GM19397 (cell line): ENCODE data around the gene ALCAM.
"Not testable (repeated sequence)": the region's sequence is repeated elsewhere in the genome, so short reads cannot be mapped to it uniquely, and the experiment has no call there.

Source experiments
- ATAC-seq: cut with Tn5 transposase; IDR thresholded peaks from one replicate; pipeline ENCODE4 v1.9.1; 2021; ENCODE audit warnings: mild to moderate bottlenecking, moderate library complexity; ENCODE audit not compliant: unreplicated experiment

The ALCAM gene

GRCh38 chr3:105564546-105565288 lies 198.0 kb downstream of the ALCAM start:
- ATAC-seq, result no peak

DNA sequence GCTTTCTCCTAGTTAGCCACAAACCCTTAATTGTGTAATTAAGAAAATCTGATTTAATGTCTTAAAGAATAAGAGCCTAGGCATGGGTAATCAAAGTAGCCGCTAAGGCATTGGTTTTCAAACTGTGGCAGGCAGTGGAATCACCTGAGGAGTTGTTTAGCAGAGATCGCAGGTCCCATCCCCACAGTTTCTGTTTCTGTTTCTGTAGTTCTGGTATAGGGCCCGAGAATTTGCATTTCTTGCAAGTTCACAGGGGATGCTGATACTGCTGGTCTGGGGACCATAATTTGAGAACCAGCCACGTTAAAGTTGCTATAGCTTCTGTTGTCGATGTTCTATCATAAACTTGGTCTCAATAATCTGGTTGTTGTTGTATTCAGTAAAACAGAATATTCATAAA lies 204.3 kb downstream of the ALCAM start:
- ATAC-seq, result no peak

DNA sequence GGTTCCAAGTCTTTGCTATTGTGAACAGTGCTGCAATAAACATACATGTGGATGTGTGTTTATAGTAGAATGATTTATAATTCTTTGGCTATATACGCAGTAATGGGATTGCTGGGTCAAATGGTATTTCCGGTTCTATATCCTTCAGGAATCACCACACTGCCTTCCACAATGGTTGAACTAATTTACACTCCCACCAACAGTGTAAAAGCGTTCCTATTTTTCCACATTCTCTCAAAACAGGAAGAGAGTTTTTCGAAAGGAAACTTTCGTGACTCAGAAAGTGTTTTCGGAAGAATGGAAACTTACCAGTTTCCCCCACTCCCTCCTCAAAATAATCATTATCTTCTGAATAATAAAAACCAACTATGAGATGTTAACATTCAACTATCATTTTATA lies 205.8 kb downstream of the ALCAM start:
- no peak for ATAC-seq

GRCh38 chr3:105579439-105579838 lies 212.7 kb downstream of the ALCAM start:
- ATAC-seq, result no peak

DNA sequence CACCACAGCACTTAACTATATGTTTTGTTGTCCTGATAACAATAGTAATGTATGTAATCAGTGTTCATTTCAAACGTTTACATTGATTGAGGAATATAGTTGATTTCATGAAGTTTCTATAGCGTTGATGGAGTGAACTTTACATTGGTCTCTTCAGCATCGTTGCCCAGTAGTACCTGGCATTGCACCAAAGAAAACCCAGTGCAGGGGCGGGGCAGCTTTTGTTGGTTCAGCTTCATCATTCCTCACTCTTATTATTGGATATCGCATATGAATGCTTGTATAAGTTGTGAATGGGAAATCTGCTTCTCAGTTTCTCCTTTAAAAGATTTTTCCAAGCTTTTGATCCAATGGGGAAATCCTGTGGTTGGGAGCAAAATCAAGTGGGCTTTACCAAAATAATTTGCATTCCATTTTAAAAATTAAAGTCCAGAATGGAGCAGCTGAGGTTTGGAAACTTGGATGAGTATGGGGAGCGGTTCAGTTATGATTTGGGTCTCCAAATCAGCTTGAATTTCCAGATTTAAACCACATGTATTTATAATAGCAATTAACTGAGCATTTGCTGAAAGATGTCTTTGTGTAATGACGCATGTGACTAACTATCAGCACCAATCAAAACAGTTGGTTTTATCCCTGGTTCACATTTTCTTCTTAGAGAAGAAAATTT lies 213.7 kb downstream of the ALCAM start:
- no peak for ATAC-seq

- no peak for ATAC-seq
These were observed 215.3 kb downstream of the ALCAM start for GRCh38 chr3:105582015-105582414.

DNA sequence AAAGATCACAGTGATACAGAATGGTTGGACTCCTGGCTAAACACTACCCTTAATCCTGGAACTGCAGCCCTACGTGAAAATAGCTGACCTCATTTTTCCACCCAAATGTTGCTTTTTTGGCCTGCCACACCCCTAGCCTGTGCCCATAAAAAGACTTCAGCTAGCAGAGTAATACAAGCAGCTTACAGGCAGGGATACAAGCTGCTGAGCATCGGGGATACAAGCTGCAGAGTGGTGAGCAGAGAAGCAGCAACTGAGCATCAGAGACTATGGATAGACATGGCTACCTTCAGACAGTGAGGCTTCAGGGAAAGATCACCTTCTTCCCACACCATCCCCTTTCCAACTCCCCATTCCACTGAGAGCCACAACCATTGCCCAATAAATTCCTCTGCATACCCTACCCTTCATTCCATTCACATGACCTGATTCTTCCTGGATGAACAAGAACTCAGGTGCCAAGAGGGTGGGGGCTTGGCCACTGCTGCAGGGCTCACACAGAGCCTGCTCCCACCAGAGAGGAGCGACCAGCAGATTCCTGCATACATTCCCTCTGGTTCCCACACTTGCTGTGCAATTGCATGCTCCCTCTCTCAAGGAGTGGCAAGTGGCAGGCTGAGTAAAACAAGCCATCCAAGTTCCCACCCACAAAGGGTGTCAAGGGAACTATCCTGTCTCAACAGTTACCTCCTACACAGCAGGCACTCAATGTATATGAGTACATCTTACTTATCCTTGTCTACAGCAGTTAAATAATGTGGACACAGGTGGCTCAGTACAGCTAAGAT lies 217.5 kb downstream of the ALCAM start:
- no peak for ATAC-seq

- no peak for ATAC-seq
These were observed 226.6 kb downstream of the ALCAM start for GRCh38 chr3:105593315-105593714.

DNA sequence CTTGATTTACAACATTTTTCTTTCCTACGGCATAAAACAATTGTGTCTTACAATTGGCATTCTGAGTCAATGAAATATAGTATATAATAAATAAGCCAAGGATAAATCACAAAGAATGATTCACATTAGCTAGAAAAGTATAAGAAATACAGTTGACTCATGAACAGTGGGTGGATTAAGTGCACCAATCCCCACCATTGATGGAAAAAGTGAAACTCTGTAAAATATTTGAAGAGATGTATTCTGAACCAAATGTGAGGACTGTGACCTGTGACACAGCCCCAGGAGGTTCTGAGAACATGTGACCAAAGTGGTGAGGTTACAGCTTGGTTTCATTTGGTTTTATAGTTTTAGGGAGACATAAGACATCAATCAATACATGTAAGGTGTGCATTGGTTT lies 227.5 kb downstream of the ALCAM start:
- no peak for ATAC-seq

GRCh38 chr3:105598042-105598796 lies 231.5 kb downstream of the ALCAM start:
- no peak for ATAC-seq

DNA sequence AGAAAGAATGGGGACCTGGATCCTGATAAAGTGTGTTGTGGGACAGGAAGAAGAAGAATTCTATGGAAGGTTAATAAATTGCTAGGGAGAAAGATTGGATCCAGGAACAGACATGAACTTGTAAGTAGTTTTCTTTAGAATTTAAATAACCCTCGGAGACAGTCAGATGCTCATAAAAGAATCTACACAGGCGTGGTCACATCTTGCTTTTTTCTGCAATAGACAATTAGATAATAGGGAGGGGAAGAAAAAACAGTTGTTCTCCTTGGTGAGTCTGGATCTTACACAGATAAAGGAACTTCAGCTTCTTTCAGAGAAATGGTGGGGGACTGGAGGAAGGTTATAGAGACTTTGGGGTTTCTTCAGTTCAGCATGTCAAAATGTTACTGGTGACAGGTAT lies 232.6 kb downstream of the ALCAM start:
- ATAC-seq, result no peak

- ATAC-seq, result not testable (repeated sequence)
These were observed 235.0 kb downstream of the ALCAM start for GRCh38 chr3:105601756-105602155.

GRCh38 chr3:105602286-105602685 lies 235.6 kb downstream of the ALCAM start:
- ATAC-seq, result not testable (repeated sequence)

DNA sequence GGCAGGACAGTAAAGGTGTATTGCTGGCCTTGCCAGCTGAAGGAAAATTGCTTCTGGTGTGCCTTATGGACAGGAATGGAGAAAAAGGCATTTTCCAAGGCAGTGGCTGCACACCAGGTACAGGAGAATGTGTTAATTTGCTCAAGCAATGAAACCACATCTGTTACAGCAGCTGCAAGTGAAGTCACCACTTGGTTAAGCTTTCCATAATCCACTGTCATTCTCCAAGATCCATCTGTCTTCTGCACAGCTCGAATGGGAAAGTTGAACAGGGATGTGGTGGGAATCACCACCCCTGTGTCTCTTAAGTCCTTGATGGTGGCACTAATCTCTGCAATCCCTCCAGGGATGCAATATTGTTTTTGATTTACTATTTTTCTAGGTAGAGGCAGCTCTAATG lies 236.8 kb downstream of the ALCAM start:
- not testable (repeated sequence) for ATAC-seq

DNA sequence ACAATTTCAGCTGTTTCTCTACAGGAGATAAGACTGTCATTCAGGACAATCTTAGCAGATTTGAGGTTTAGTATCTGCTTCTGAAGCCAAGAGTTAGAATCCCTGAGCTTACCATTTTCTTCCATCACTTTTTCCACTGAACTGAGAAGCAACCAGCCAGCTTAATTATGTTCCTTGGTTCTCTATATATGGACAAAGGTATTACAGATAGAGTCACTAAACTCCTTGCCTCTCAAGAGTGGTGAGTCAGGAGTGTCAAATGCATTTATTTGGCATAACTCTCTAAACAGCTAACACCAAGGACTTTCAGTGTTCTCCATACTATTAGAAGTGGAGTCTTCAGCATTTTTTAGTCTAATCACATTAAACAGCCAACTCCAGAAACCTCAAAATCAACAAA lies 239.3 kb downstream of the ALCAM start:
- no peak for ATAC-seq

GRCh38 chr3:105608623-105609022 lies 241.9 kb downstream of the ALCAM start:
- no peak for ATAC-seq

DNA sequence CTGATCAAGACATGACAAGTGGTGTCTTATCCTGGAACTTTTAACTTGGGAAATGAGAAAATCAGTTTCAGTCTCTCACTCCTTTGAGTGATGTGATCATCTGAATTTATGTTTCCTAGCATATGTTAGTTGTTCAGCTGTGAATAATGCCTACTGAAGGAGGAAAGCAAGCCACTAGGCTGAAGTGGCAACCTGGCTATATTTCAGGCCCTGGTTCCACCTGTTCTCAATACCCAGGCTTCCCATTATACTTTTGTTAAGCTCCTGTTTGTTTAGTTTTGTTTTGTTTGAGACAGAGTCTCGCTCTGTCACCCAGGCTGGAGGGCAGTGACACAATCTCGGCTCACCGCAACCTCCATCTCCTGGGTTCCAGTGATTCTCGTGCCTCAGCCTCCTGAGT lies 243.8 kb downstream of the ALCAM start:
- no peak for ATAC-seq

DNA sequence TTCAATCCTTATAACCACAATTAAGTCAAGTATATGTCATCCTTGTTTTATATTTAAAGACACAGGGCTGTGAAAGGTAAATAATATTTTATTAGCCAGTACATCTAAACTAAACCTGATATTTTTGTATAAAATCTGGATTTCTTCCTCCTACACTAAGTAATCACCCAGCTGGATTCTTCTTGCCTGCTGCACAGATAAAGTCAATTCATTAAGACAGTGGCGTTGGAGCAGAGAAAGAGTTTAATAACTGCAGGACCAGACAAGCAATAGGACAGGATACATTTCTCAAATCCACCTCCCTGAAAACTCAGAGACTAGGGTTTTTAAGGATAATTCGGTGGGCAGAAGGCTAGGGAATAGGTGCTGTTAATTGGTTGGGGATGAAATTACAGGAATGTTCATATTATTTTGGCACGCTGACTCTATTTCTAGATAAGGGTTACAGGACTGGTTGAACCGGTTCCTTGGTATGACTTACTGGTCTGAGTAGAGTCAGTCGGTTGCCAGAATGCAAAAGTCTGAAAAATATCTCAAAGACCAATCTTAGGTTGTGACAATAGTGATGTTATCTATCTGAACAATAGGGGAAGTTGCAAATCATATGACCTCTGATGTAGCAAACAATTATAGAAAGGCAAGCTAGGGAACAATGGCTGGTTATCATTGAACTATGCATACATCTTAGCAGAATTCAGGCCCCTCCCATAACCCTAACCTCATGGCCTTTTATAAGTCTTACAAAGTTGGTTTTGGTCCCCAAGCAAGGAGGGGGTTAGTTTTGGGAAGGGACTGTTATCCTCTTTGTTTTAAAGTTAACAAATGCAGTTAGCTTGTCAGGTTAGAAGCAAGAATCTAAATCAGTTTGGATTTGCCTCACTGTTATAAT lies 244.8 kb downstream of the ALCAM start:
- no peak for ATAC-seq

GRCh38 chr3:105613120-105613519 lies 246.4 kb downstream of the ALCAM start:
- ATAC-seq, result no peak
